GM12878 (cell line): Measurements from ENCODE around the gene MYL12B. TPM values are rescaled to one million over a fixed set of nuclear protein-coding genes. Genes with fewer than 3 reads are reported as not detected.

Experiments used
- ATAC-seq: fragments of 200-7000 bp; cut with Tn5 transposase; 3 replicates; pipeline ENCODE4 v1.9.1; 2020; ENCODE audit warnings: mild to moderate bottlenecking, moderate library complexity
- BruUV-seq: library from RNA; stranded (reverse); fragments of 400-500 nt; replicated peaks from 2 replicates; lab custom pipeline; 2021; lab: Mats Ljungman, UMichigan
- CTCF ChIA-PET: fragments of 300-600 bp; sonication (Branson Sonifier 250); formaldehyde crosslinking; extraction: SDS; loops from one replicate; lab custom pipeline; 2021; ENCODE audit warnings: inconsistent platforms; lab: Yijun Ruan, JAX
- POLR2A ChIA-PET: fragments of 350-600 bp; formaldehyde crosslinking; extraction: SDS; loops from one replicate; lab custom pipeline; 2021; ENCODE audit warnings: inconsistent platforms; lab: Charles Lee
- RAD21 ChIA-PET: fragments of 300-600 bp; sonication (Branson Sonifier 250); formaldehyde crosslinking; loops from one replicate; lab custom pipeline; 2023; ENCODE audit warnings: antibody characterized with exemption; ENCODE audit not compliant: unreplicated experiment; lab: Charles Lee
- SMC1A ChIA-PET: fragments of 300-600 bp; sonication (Branson Sonifier 250); formaldehyde crosslinking; loops from one replicate; lab custom pipeline; 2023; ENCODE audit not compliant: unreplicated experiment, uncharacterized antibody; lab: Charles Lee
- DNase-seq: peaks from one replicate; pipeline ENCODE4 v3.0.0-alpha.2; 2011; ENCODE audit warnings: low read depth, low spot score
- FAIRE-seq: peaks from 3 replicates; lab custom pipeline; 2011; peaks lifted over from hg19 to GRCh38; lab: Jason Lieb, UNC
- H2AFZ ChIP-seq: 2 replicates; pipeline ENCODE4 v1.6.0; 2011; ENCODE audit warnings: low read depth, low read length, control low read depth; ENCODE audit not compliant: control insufficient read depth
- H3K27ac ChIP-seq: 2 replicates; pipeline ENCODE4 v1.5.1; 2011; ENCODE audit warnings: control low read depth; ENCODE audit not compliant: control insufficient read depth, insufficient read depth
- H3K27me3 ChIP-seq, 2 experiments: replicated peaks in 1 of 2; 2 replicates each; pipeline versions ENCODE4 v1.6.0 to v1.6.1; 2011; ENCODE audit warnings: low read length in 1 of 2; ENCODE audit not compliant: control insufficient read depth in 2 of 2, insufficient read depth in 2 of 2
- H3K36me3 ChIP-seq, 2 experiments: 2 replicates each; pipeline ENCODE4 v1.5.1; 2011; ENCODE audit warnings: low read length in 1 of 2; ENCODE audit not compliant: control insufficient read depth in 2 of 2, insufficient read depth in 2 of 2
- H3K4me1 ChIP-seq: 2 replicates; pipeline ENCODE4 v1.6.1; 2011; ENCODE audit warnings: mild to moderate bottlenecking, low read length, moderate library complexity, mixed read lengths; ENCODE audit not compliant: control insufficient read depth, insufficient read depth
- H3K4me2 ChIP-seq: 2 replicates; pipeline ENCODE4 v1.6.0; 2011; ENCODE audit warnings: control low read depth; ENCODE audit not compliant: control insufficient read depth, insufficient read depth
- H3K4me3 ChIP-seq: fragments of 200-600 bp; sonication (generic); 2 replicates; pipeline ENCODE4 v1.5.1; 2016
- H3K79me2 ChIP-seq: 2 replicates; pipeline ENCODE4 v1.6.0; 2011; ENCODE audit warnings: low read length; ENCODE audit not compliant: control insufficient read depth, insufficient read depth
- H3K9ac ChIP-seq: 2 replicates; pipeline ENCODE4 v1.8.0; 2011; ENCODE audit warnings: low read length, control low read depth, mixed read lengths; ENCODE audit not compliant: control insufficient read depth, insufficient read depth
- H3K9me3 ChIP-seq: replicated peaks from 3 replicates; pipeline ENCODE4 v1.5.1; 2011; ENCODE audit warnings: mild to moderate bottlenecking, low read length; ENCODE audit not compliant: control insufficient read depth, insufficient read depth
- H4K20me1 ChIP-seq: 2 replicates; pipeline ENCODE4 v1.6.0; 2011; ENCODE audit not compliant: control insufficient read depth, insufficient read depth
- RELA ChIP-seq: fragments of 450-650 bp; IDR thresholded peaks from 2 replicates; pipeline ENCODE4 v1.8.0; 2014; ENCODE audit warnings: borderline replicate concordance; ENCODE audit not compliant: partially characterized antibody
- SPI1 ChIP-seq: IDR thresholded peaks from 2 replicates; pipeline ENCODE4 v1.6.1; 2011; ENCODE audit warnings: low read depth, mild to moderate bottlenecking, low read length, moderate library complexity, borderline replicate concordance; ENCODE audit not compliant: insufficient read depth
- SRF ChIP-seq, 2 experiments: IDR thresholded peaks; 2 replicates each; pipeline ENCODE4 v1.6.1; 2011; ENCODE audit warnings: low read depth in 2 of 2, low read length in 2 of 2, mild to moderate bottlenecking in 1 of 2, moderate library complexity in 1 of 2
- ZNF207 ChIP-seq: fragments of 450-650 bp; IDR thresholded peaks from 2 replicates; pipeline ENCODE4 v1.6.1; 2014; ENCODE audit warnings: antibody characterized with exemption, mild to moderate bottlenecking, borderline replicate concordance
- ZNF274 ChIP-seq: IDR thresholded peaks from one replicate; pipeline ENCODE4 v1.8.0; 2011; ENCODE audit not compliant: insufficient read length, insufficient read depth
- WGBS: methylation state at CpG from one replicate; pipeline ENCODE4 v1.1.6; 2016; ENCODE audit warnings: low lambda C conversion rate; ENCODE audit not compliant: insufficient replicate concordance, insufficient coverage; ENCODE audit errors: missing lambda C conversion rate; 5-methylcytosine and 5-hydroxymethylcytosine counted together
- in situ Hi-C: fragments of 300-500 bp; cut with MboI; formaldehyde crosslinking; loops from 9 replicates; pipeline ENCODE4 v1.14.3; 2018; ENCODE audit warnings: mixed read lengths
- intact Hi-C: fragments of 100-400 bp; cut with micrococcal nuclease; formaldehyde crosslinking; loops from one replicate; pipeline ENCODE4 v1.14.2; 2022; ENCODE audit not compliant: unreplicated experiment
- polyA plus RNA-seq, 11 experiments: library from polyadenylated mRNA; depleted of rRNA in 4 of 11; unstranded in 6 of 11; stranded (reverse) in 5 of 11; fragments of >200 nt; fragmentation: Nextera tagmentation in 4 of 11; fragmentation: Illumina TruSeq in 1 of 11; extraction: Ambion mirVana in 4 of 11; extraction: Trizol in 1 of 11; gene quantifications; 1 replicate in 1 of 11; 2 replicates in 10 of 11; pipeline versions ENCODE4 v1.2.1 to v1.2.3, GENCODE V29; 2011 to 2016; ENCODE audit warnings: inconsistent platforms in 2 of 11, missing spikeins in 2 of 11, low read depth in 1 of 11
- total RNA-seq, 4 experiments: library from RNA; depleted of rRNA in 3 of 4; stranded (reverse); fragments of >200 nt in 3 of 4; fragmentation: Illumina TruSeq in 1 of 4; extraction: Trizol in 1 of 4; gene quantifications; 2 replicates each; pipeline versions ENCODE4 v1.2.1 to v1.2.3, GENCODE V29; 2013 to 2021
- TF ChIP-seq, protein P1 (sequence below): fragments of 450-650 bp; IDR thresholded peaks from 2 replicates; pipeline ENCODE4 v1.6.1; 2017; ENCODE audit warnings: mild to moderate bottlenecking, moderate library complexity

The MYL12B gene
- total and polyA plus RNA-seq, 10 of the 15 experiments (the other 5 are each of a cell fraction or from before 2014, with no cell fraction given) = 179 to 739 (median 400) TPM

DNA sequence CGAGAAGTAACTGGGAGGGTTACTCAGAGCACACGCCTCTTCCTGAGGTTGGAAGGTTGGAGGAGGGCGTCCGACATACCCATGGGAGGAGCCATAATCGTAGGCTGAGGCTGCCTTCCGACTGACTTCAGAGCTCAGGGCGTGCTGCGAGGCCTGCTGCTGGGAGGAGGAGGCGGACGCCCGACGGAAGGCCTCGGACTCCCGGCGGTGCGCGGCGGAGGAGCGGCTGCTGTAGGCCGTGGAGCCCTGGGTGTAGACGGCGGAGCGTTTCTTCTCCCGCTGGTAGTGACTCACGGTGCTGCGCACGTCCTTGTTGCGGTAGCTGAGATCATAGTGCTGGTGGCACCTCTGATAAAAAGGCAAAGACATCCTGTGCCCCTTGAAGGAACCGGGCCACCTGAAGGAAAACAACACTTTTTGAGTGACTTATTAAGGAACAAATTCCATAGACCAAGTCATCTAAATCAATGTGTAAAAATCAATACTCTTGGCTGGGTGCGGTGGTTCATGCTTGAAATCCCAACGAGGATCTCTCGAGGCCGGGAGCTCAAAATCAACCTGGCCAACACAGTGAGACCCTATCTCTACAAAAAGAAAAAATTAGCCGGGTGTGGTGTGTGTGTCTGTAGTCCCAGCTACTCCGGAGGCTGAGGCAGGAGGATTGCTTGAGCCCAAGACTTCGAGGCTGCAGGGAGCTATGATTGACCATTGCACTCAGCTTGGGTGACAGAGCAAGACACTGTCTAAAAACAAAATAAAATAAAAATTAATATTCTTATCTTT, 46.9 kb upstream of the MYL12B start:
- Histone ChIP-seq H3K4me3 (no peak overlapping the region), H3K36me3 (no peaks in the 10 kb centered on the region), H3K9ac (no peak overlapping the region), H3K4me1 (no peaks in the 10 kb centered on the region), H3K4me2 (no peak overlapping the region), H3K79me2 (no peaks in the 10 kb centered on the region), H3K27ac (no peak overlapping the region), H3K27me3 (no peaks in the 10 kb centered on the region), H2AFZ (no peak overlapping the region), H4K20me1 (no peaks in the 10 kb centered on the region), H3K9me3 (no peaks in the 10 kb centered on the region)
- FAIRE-seq = no peak
- POLR2A ChIA-PET = no interaction called here
- in situ Hi-C loops (no loop called here), intact Hi-C loops (loop anchor here (5.0 kb wide), 1 partner anchor 63 kb away; no protein-coding TSS in a partner anchor)
- no TSS peak for BruUV-seq
- WGBS = 92% methylated on average over 23 of the region's 36 CpGs
- DNase-seq = no peak
- TF ChIP-seq SPI1 = no peak
- 0 out of 4 replicates have a peak, but pooled peaks of 1 of the 2 experiments have one; percentile 26 for TF ChIP-seq SRF (IDR thresholded peaks at IDR 0.05; ENCODE audit: low read depth in 2 of 2, low read length in 2 of 2)
- TF ChIP-seq, protein P1, sequence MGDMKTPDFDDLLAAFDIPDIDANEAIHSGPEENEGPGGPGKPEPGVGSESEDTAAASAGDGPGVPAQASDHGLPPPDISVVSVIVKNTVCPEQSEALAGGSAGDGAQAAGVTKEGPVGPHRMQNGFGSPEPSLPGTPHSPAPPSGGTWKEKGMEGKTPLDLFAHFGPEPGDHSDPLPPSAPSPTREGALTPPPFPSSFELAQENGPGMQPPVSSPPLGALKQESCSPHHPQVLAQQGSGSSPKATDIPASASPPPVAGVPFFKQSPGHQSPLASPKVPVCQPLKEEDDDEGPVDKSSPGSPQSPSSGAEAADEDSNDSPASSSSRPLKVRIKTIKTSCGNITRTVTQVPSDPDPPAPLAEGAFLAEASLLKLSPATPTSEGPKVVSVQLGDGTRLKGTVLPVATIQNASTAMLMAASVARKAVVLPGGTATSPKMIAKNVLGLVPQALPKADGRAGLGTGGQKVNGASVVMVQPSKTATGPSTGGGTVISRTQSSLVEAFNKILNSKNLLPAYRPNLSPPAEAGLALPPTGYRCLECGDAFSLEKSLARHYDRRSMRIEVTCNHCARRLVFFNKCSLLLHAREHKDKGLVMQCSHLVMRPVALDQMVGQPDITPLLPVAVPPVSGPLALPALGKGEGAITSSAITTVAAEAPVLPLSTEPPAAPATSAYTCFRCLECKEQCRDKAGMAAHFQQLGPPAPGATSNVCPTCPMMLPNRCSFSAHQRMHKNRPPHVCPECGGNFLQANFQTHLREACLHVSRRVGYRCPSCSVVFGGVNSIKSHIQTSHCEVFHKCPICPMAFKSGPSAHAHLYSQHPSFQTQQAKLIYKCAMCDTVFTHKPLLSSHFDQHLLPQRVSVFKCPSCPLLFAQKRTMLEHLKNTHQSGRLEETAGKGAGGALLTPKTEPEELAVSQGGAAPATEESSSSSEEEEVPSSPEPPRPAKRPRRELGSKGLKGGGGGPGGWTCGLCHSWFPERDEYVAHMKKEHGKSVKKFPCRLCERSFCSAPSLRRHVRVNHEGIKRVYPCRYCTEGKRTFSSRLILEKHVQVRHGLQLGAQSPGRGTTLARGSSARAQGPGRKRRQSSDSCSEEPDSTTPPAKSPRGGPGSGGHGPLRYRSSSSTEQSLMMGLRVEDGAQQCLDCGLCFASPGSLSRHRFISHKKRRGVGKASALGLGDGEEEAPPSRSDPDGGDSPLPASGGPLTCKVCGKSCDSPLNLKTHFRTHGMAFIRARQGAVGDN = no peak
- no peak for TF ChIP-seq ZNF207
- no peak for TF ChIP-seq RELA
- TF ChIP-seq ZNF274 = no peak
- CTCF ChIA-PET = no interaction called here
- RAD21 ChIA-PET = no interaction called here
- no peak for ATAC-seq
- SMC1A ChIA-PET = interaction anchor here (0.6 to 3.9 kb wide), 2 partner anchors 35 to 143 kb away, joined by 3 to 15 read pairs; no protein-coding TSS in a partner anchor
